ENCODE results near the gene TBRG4. TPM values are rescaled to one million over a fixed set of nuclear protein-coding genes. Genes with fewer than 3 reads are reported as not detected.

TBRG4 gene
- total RNA-seq, 1 experiment from 2014 or later = 125 TPM

- DNase-seq (ENCODE audit: extremely low read depth, low read depth) = no peak
These were observed 31.1 kb downstream of the TBRG4 start for GRCh38 chr7:45080265-45080957.

GRCh38 chr7:45078125-45078681, 33.3 kb downstream of the TBRG4 start:
- DNase-seq (ENCODE audit: extremely low read depth, low read depth) = no peak

- DNase-seq (ENCODE audit: extremely low read depth, low read depth) = no peak
These were observed 33.9 kb downstream of the TBRG4 start for GRCh38 chr7:45077579-45077978.

- DNase-seq (ENCODE audit: extremely low read depth, low read depth) = no peak
These were observed 34.6 kb downstream of the TBRG4 start for GRCh38 chr7:45076946-45077345.

GRCh38 chr7:45075871-45076796, 35.4 kb downstream of the TBRG4 start:
- DNase-seq (ENCODE audit: extremely low read depth, low read depth) = no peak

GRCh38 chr7:45075355-45075644, 36.2 kb downstream of the TBRG4 start:
- no peak for DNase-seq (ENCODE audit: extremely low read depth, low read depth)

GRCh38 chr7:45074528-45075354, 36.8 kb downstream of the TBRG4 start:
- no peak for DNase-seq (ENCODE audit: extremely low read depth, low read depth)

GRCh38 chr7:45073786-45074527, 37.5 kb downstream of the TBRG4 start:
- DNase-seq (ENCODE audit: extremely low read depth, low read depth) = no peak

GRCh38 chr7:45073031-45073785, 38.3 kb downstream of the TBRG4 start:
- no peak for DNase-seq (ENCODE audit: extremely low read depth, low read depth)

- no peak for DNase-seq (ENCODE audit: extremely low read depth, low read depth)
These were observed 39.1 kb downstream of the TBRG4 start for GRCh38 chr7:45072131-45073030.

- DNase-seq (ENCODE audit: extremely low read depth, low read depth) = no peak
These were observed 40.0 kb downstream of the TBRG4 start for GRCh38 chr7:45071528-45071927.

- DNase-seq (ENCODE audit: extremely low read depth, low read depth) = no peak
These were observed 41.2 kb downstream of the TBRG4 start for GRCh38 chr7:45070254-45070642.

GRCh38 chr7:45069444-45070253, 41.8 kb downstream of the TBRG4 start:
- DNase-seq (ENCODE audit: extremely low read depth, low read depth) = no peak

- DNase-seq (ENCODE audit: extremely low read depth, low read depth) = no peak
These were observed 43.1 kb downstream of the TBRG4 start for GRCh38 chr7:45068236-45069023.

- DNase-seq (ENCODE audit: extremely low read depth, low read depth) = no peak
These were observed 43.9 kb downstream of the TBRG4 start for GRCh38 chr7:45067582-45067981.

- DNase-seq (ENCODE audit: extremely low read depth, low read depth) = no peak
These were observed 45.1 kb downstream of the TBRG4 start for GRCh38 chr7:45066409-45066808.
